Calu3 (cell line): Measurements from ENCODE around the gene GPRIN1. TPM values are rescaled to one million over a fixed set of nuclear protein-coding genes. Genes with fewer than 3 reads are reported as not detected.

Experiments used
- BruUV-seq: library from RNA; stranded (reverse); fragments of 400-500 nt; replicated peaks from 2 replicates; lab custom pipeline; 2021; lab: Mats Ljungman, UMichigan
- CTCF ChIA-PET: fragments of 300-600 bp; sonication (Branson Sonifier 250); formaldehyde crosslinking; loops from one replicate; lab custom pipeline; 2022; ENCODE audit warnings: antibody characterized with exemption; lab: Charles Lee
- DNase-seq: peaks from one replicate; pipeline ENCODE4 v3.0.0; 2022
- H3K27ac Mint-ChIP-seq: one replicate; pipeline ENCODE4 v1.8.0; 2022; ENCODE audit warnings: mixed read lengths; ENCODE audit not compliant: unreplicated experiment
- H3K27me3 Mint-ChIP-seq: one replicate; pipeline ENCODE4 v1.8.0; 2022; ENCODE audit warnings: mixed read lengths; ENCODE audit not compliant: unreplicated experiment
- H3K36me3 Mint-ChIP-seq: one replicate; pipeline ENCODE4 v1.8.0; 2022; ENCODE audit warnings: mild to moderate bottlenecking, moderate library complexity, mixed read lengths; ENCODE audit not compliant: insufficient read depth, unreplicated experiment
- H3K4me1 Mint-ChIP-seq: one replicate; pipeline ENCODE4 v1.8.0; 2022; ENCODE audit warnings: mild to moderate bottlenecking, low read depth, mixed read lengths; ENCODE audit not compliant: unreplicated experiment
- H3K4me3 Mint-ChIP-seq: one replicate; pipeline ENCODE4 v1.8.0; 2022; ENCODE audit warnings: mild to moderate bottlenecking, low read depth, moderate library complexity, mixed read lengths; ENCODE audit not compliant: unreplicated experiment
- H3K9me3 Mint-ChIP-seq: one replicate; pipeline ENCODE4 v1.8.0; 2022; ENCODE audit warnings: low read depth, mixed read lengths; ENCODE audit not compliant: unreplicated experiment
- CTCF ChIP-seq: fragments of 200-600 bp; IDR thresholded peaks from one replicate; pipeline ENCODE4 v1.8.0; 2022; ENCODE audit warnings: antibody characterized with exemption; ENCODE audit not compliant: unreplicated experiment
- intact Hi-C: fragments of 100-400 bp; cut with micrococcal nuclease; formaldehyde crosslinking; loops from one replicate; pipeline ENCODE4 v1.10.0; 2022; ENCODE audit not compliant: unreplicated experiment
- total RNA-seq: library from RNA; stranded (reverse); gene quantifications from 2 replicates; pipeline ENCODE4 v1.2.3, GENCODE V29; 2022

Gene GPRIN1
- total RNA-seq, 1 experiment from 2014 or later = 12.6 TPM

GRCh38 chr5:176608142-176608705 lies 1.7 kb downstream of the GPRIN1 start:
- H3K4me3 Mint-ChIP-seq = no peak overlapping the region
- H3K4me1 Mint-ChIP-seq = peaks cover 9% of the 10 kb centered on the region
- TF ChIP-seq CTCF = no peak
- intact Hi-C loops = no loop called here
- no peaks in the 10 kb centered on the region for H3K9me3 Mint-ChIP-seq
- DNase-seq = no peak
- CTCF ChIA-PET = interaction anchor here (0.5 to 0.8 kb wide), 2 partner anchors 71 to 908 kb away, joined by 3 to 4 read pairs; partner anchors contain the start of genes DDX41 and RNF44
- no TSS peak for BruUV-seq
- peaks cover 19% of the 10 kb centered on the region for H3K36me3 Mint-ChIP-seq
- H3K27me3 Mint-ChIP-seq = peaks cover 23% of the 10 kb centered on the region
- H3K27ac Mint-ChIP-seq = no peak overlapping the region

GRCh38 chr5:176606875-176607274 lies 3.1 kb downstream of the GPRIN1 start:
- Mint-ChIP-seq H3K4me1 (peaks cover 15% of the 10 kb centered on the region), H3K27me3 (peaks cover 9% of the 10 kb centered on the region), H3K27ac (no peak overlapping the region), H3K36me3 (peaks cover 19% of the 10 kb centered on the region), H3K9me3 (no peaks in the 10 kb centered on the region), H3K4me3 (no peak overlapping the region)
- intact Hi-C loops = no loop called here
- BruUV-seq = no TSS peak
- no peak for TF ChIP-seq CTCF
- CTCF ChIA-PET = no interaction called here
- no peak for DNase-seq

- BruUV-seq = no TSS peak
- Mint-ChIP-seq H3K4me1 (peaks cover 15% of the 10 kb centered on the region), H3K27me3 (peaks cover under 1% of the 10 kb centered on the region), H3K4me3 (no peak overlapping the region), H3K27ac (no peak overlapping the region), H3K9me3 (no peaks in the 10 kb centered on the region), H3K36me3 (peaks cover 19% of the 10 kb centered on the region)
- intact Hi-C loops = no loop called here
- no peak for DNase-seq
- TF ChIP-seq CTCF = no peak
- CTCF ChIA-PET = interaction anchor here (0.7 kb wide), 1 partner anchor 10 kb away, joined by 3 read pairs; no protein-coding TSS in a partner anchor
Measured at GRCh38 chr5:176606032-176606431, 3.9 kb downstream of the GPRIN1 start.

- H3K27ac Mint-ChIP-seq = no peak overlapping the region
- DNase-seq = no peak
Measured at GRCh38 chr5:176603091-176603490, 6.9 kb downstream of the GPRIN1 start.

More at GRCh38 chr5:176603091-176603490, 6.9 kb downstream of the GPRIN1 start:
- H3K36me3 Mint-ChIP-seq = no peaks in the 10 kb centered on the region
- no peak for TF ChIP-seq CTCF
- H3K27me3 Mint-ChIP-seq = no peaks in the 10 kb centered on the region
- CTCF ChIA-PET = no interaction called here
- H3K4me3 Mint-ChIP-seq = no peak overlapping the region
- peaks cover 9% of the 10 kb centered on the region for H3K4me1 Mint-ChIP-seq
- H3K9me3 Mint-ChIP-seq = no peaks in the 10 kb centered on the region
- intact Hi-C loops = no loop called here
- no TSS peak for BruUV-seq
